ENCODE measurements around the gene EED.

Gene EED

DNA sequence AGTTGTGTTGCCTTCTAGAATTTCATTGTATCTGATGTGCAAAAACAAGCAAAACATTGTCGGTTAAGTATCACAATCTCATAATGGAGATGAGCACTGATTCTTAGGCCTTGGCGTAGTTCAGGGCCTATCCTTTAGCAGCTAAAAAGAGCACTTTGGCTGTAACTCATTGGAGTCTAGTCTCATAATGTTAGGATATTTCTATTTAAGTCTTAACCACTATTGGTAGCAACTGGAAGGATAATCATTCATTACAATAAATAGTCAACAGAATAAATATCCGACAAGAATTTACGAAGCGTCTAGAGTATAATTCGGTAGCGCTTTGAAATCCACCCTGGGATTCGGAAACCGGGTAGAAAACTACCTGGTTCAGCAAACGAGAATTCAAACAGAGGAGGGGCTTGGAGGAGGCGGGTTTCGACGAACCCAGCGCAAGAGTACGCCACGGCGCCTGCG, 461 bp upstream of the EED start:
- H3K4me1 Mint-ChIP-seq = peaks cover 20% of the 10 kb centered on the region
- H3K9me3 Mint-ChIP-seq = no peaks in the 10 kb centered on the region
- TF ChIP-seq, protein P1, sequence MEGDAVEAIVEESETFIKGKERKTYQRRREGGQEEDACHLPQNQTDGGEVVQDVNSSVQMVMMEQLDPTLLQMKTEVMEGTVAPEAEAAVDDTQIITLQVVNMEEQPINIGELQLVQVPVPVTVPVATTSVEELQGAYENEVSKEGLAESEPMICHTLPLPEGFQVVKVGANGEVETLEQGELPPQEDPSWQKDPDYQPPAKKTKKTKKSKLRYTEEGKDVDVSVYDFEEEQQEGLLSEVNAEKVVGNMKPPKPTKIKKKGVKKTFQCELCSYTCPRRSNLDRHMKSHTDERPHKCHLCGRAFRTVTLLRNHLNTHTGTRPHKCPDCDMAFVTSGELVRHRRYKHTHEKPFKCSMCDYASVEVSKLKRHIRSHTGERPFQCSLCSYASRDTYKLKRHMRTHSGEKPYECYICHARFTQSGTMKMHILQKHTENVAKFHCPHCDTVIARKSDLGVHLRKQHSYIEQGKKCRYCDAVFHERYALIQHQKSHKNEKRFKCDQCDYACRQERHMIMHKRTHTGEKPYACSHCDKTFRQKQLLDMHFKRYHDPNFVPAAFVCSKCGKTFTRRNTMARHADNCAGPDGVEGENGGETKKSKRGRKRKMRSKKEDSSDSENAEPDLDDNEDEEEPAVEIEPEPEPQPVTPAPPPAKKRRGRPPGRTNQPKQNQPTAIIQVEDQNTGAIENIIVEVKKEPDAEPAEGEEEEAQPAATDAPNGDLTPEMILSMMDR (IDR thresholded peaks at IDR 0.05; ENCODE audit: unreplicated experiment in 3 of 3) = no peak
- H3K4me3 Mint-ChIP-seq = no peak overlapping the region
- H3K36me3 Mint-ChIP-seq (ENCODE audit: low read depth) = no peaks in the 10 kb centered on the region
- no peaks in the 10 kb centered on the region for H3K27me3 Mint-ChIP-seq (ENCODE audit: low read depth)
- H3K27ac Mint-ChIP-seq = no peak overlapping the region

DNA sequence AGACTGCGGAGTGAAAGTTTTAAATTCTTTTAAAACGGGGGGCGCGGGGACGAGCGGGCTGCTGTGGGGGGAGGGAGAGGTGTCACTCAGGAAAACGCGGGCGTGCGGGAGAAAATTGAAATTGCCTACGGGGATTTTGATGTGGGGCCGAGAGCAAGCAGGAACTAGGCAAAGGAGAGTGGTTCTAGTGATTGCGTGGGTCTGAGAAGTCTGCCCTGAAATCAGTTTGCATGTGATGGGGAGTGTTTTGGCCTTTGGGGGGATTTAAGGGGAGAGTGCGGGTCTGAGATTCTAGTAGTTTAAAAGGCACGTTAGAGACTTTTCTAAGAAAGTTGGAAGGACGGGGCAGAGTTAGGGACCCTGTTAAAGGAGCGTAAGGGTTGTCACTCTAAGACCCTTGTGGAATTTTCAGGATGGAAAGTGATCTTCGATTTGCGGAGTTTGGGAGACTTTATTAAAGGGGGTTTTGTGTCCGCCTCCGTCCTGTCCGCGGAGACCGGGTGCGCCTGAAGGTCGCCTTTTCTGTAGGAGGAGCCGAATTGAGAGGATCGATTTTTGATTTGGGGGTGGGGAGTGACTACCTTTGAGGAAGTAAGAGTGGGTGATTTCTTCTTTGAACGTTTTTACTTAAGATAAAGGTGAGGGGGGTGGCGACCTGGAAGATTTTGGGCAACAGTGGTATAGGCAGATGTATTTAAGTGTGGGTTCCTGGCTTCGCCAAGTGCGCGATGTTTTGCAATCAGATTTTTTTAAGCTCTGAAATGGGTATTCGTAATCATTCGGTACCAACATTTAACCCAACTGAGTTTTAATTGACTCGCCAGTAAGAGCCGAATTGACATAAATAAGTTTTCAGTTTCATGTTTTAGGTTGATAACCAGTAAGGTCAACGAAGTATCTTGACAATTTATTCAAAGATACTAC, 1.1 kb downstream of the EED start:
- TF ChIP-seq, protein P1 (IDR thresholded peaks at IDR 0.05; ENCODE audit: unreplicated experiment in 3 of 3) = no peak
- no peaks in the 10 kb centered on the region for H3K9me3 Mint-ChIP-seq
- H3K4me3 Mint-ChIP-seq = no peak overlapping the region
- no peak overlapping the region for H3K27ac Mint-ChIP-seq
- H3K36me3 Mint-ChIP-seq (ENCODE audit: low read depth) = no peaks in the 10 kb centered on the region
- no peaks in the 10 kb centered on the region for H3K27me3 Mint-ChIP-seq (ENCODE audit: low read depth)
- H3K4me1 Mint-ChIP-seq = peaks cover 31% of the 10 kb centered on the region

DNA sequence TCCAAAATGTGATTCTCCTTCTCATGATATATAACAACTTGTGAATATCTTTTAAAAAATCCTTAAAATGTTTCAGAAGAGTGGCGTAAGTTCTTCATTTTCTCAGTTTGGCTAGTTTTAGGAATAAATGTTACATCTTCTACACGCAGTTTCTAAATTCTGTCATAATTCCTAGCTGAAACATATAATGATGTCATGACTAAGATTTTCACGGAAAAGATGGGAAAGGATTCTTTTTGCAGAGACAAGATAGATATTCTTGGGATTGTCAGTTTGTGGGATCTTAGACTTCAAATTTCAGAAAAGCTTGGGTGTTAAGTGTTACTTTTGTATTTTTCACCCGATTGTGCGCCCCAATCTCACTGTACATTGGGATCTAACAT, 1.7 kb downstream of the EED start:
- peaks cover 31% of the 10 kb centered on the region for H3K4me1 Mint-ChIP-seq
- H3K9me3 Mint-ChIP-seq = no peaks in the 10 kb centered on the region
- no peaks in the 10 kb centered on the region for H3K27me3 Mint-ChIP-seq (ENCODE audit: low read depth)
- no peak overlapping the region for H3K4me3 Mint-ChIP-seq
- H3K27ac Mint-ChIP-seq = no peak overlapping the region
- TF ChIP-seq, protein P1 (IDR thresholded peaks at IDR 0.05; ENCODE audit: unreplicated experiment in 3 of 3) = no peak
- H3K36me3 Mint-ChIP-seq (ENCODE audit: low read depth) = peaks cover 1% of the 10 kb centered on the region

DNA sequence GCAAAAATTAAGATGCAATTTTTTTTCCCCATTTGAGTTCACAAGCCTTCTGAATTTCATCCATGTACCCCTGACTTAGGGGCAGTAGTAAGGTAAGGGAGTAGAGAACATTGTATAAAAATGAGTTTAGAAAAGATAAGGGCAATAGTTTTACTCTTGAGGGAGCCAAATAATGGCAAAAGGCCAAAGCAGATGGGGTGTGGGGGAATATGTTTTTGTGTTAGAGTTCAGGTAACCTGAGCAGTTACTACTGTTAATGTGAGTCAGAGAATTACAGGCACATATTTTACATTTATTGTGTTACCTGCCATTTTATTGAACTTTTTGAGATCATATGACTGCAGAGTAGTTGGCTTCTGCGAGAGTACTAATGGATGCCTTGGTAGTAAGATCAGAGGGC, 3.1 kb downstream of the EED start:
- peaks cover 31% of the 10 kb centered on the region for H3K4me1 Mint-ChIP-seq
- TF ChIP-seq, protein P1 (IDR thresholded peaks at IDR 0.05; ENCODE audit: unreplicated experiment in 3 of 3) = no peak
- no peaks in the 10 kb centered on the region for H3K27me3 Mint-ChIP-seq (ENCODE audit: low read depth)
- H3K36me3 Mint-ChIP-seq (ENCODE audit: low read depth) = peaks cover 7% of the 10 kb centered on the region
- peak overlapping the region in 1 of 3 experiments; percentile 12 for H3K27ac Mint-ChIP-seq
- peak overlapping the region; percentile 5 to 44 (median 10) for H3K4me3 Mint-ChIP-seq
- no peaks in the 10 kb centered on the region for H3K9me3 Mint-ChIP-seq

DNA sequence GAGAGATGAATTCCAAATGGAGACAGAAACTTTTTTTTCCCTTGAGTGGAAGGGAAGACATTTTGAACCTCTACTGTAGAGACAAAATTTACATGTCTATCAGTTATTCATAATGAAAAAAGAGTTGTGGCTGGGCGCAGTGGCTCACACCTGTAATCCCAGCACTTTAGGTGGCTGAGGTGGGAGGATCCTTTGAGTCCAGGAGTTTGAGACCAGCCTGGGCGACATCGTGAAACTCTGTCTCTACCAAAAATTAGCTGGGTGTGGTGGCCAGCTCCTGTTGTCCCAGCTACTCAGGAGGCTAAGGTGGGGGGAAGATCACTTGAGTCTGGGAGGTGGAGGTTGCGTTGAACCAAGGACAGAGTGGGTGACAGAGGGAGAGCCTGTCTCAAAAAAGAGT, 4.1 kb downstream of the EED start:
- peaks cover 7% of the 10 kb centered on the region for H3K36me3 Mint-ChIP-seq (ENCODE audit: low read depth)
- H3K27me3 Mint-ChIP-seq (ENCODE audit: low read depth) = no peaks in the 10 kb centered on the region
- no peak overlapping the region for H3K4me3 Mint-ChIP-seq
- peaks cover 31% of the 10 kb centered on the region for H3K4me1 Mint-ChIP-seq
- H3K9me3 Mint-ChIP-seq = no peaks in the 10 kb centered on the region
- no peak overlapping the region for H3K27ac Mint-ChIP-seq
- TF ChIP-seq, protein P1 (IDR thresholded peaks at IDR 0.05; ENCODE audit: unreplicated experiment in 3 of 3) = no peak

Measured in nephron (organoid).